Epithelial cell of esophagus (primary cell): Measurements from ENCODE around the gene GJD2.

Experiments
- DNase-seq: peaks from one replicate; pipeline ENCODE4 v3.0.0; 2010; ENCODE audit warnings: low read depth
- H3K4me3 ChIP-seq: 2 replicates; pipeline ENCODE4 v1.5.1; 2011; ENCODE audit warnings: mild to moderate bottlenecking, low read length, control low read depth
- TF ChIP-seq, protein P1 (sequence below): IDR thresholded peaks from 2 replicates; pipeline ENCODE4 v1.5.1; 2011; ENCODE audit warnings: low read depth, mild to moderate bottlenecking, low read length, control low read depth, inconsistent platforms; ENCODE audit not compliant: insufficient read depth; ENCODE audit errors: missing control alignments

GJD2 gene

DNA sequence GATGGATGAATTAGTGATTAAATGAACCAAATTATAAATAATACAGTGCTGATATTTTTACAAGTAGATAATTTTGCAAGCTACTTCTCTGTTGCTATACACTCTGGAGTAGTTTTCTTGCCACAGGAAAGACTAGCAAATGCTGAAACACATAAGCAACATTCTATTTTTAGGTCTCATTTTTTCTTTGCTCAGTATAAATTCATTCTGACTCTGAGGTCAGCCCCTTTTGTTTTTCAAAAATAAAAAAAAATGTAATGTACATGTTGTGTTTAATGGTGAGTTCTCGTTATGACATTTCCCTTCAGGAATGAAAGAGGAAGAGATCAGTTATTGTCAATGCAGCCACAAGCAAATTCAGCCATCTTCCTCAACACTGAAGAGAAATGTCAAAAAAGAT, 24.9 kb downstream of the GJD2 start:
- TF ChIP-seq, protein P1, sequence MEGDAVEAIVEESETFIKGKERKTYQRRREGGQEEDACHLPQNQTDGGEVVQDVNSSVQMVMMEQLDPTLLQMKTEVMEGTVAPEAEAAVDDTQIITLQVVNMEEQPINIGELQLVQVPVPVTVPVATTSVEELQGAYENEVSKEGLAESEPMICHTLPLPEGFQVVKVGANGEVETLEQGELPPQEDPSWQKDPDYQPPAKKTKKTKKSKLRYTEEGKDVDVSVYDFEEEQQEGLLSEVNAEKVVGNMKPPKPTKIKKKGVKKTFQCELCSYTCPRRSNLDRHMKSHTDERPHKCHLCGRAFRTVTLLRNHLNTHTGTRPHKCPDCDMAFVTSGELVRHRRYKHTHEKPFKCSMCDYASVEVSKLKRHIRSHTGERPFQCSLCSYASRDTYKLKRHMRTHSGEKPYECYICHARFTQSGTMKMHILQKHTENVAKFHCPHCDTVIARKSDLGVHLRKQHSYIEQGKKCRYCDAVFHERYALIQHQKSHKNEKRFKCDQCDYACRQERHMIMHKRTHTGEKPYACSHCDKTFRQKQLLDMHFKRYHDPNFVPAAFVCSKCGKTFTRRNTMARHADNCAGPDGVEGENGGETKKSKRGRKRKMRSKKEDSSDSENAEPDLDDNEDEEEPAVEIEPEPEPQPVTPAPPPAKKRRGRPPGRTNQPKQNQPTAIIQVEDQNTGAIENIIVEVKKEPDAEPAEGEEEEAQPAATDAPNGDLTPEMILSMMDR, result no peak
- H3K4me3 ChIP-seq, result no peak overlapping the region
- no peak for DNase-seq

DNA sequence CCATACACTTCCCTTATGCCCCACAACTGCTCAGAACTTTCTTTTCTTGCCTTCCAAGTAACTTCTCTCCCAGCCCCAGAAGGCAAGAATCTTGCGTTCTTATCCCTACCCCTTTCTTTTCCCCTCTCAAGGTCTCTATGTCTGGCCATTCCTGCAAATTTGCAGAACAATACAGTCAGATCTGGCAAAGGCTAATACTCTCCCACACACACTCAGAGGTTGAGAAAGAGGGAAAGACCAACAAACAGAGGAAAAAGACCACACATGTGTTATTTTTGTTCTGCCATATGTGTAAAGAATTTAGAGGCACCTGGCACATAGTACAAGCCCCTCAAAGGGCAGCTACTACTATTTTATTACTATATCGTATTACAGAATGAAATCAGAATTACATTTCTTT, 25.7 kb downstream of the GJD2 start:
- no peak overlapping the region for H3K4me3 ChIP-seq
- TF ChIP-seq, protein P1, result no peak
- DNase-seq, result no peak

DNA sequence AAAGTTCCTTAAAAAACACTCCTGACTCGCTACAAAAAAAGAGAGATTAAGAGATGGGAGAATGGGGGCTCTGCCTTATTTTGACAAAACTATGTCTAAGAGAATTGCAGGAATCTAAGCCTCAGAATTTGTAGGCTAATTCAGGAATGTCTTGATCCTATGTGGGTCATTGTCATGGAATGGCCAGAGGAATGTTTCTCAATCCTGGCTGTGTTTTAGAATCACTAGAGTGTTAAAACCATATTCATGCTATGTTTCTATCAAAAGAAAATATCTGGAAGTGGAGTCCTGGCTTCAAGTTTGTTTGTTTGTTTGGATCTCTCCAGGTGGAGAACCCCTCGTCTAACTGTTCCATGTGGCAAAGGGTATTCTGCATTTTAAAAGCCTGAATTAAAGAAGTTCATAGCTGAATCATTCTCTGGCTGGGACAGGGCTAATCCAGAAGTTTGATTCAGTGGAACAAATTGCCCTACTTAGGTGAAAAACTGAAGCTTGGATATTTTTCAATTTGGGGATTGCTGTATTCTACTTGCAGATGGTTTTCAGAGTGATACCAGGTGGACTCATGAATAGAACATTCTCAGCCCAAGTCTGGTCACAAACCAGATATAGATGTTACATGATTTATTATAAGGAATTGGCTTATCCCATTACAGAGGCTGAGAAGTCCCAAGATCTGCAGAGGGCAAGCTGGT, 28.2 kb downstream of the GJD2 start:
- H3K4me3 ChIP-seq, result no peak overlapping the region
- no peak for DNase-seq
- TF ChIP-seq, protein P1, result no peak

DNA sequence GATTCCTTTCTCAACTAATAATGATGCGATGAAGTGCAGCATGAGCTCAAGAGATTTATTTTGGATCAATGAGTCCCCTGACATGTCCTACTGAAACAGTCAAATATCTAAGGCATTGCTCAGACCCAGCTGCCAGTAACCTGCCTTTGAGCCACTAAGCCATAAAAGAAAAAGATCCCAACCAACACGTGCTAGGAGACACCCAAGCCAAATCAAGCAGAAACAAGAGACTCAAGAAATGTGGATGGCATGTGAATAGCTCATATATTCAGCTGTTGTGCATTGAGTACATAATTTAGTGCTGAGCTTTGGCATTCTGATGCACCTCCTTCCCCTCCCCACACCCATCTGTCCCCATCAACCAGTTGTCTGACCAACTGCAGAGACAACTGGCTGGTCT, 29.2 kb downstream of the GJD2 start:
- TF ChIP-seq, protein P1, result no peak
- H3K4me3 ChIP-seq, result no peak overlapping the region
- DNase-seq, result no peak

DNA sequence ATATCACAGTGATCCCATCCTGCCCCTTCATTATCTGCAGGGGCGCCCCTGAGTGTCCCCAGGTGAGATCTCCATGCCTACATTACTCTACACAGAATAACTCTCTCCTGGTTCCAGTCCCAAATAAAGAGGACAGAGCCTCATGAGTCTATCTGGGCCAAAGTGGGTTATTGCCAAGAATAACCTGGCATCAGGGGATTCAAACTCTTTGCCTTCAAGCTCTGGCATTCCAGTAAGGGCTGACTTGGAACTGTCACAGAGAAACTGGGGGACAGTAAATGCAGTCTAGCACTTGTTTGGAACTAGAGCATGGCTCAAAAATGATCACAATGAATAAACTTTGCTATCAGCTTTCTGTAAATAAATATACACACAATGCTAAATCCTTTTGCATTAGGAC, 30.3 kb downstream of the GJD2 start:
- TF ChIP-seq, protein P1, result no peak
- DNase-seq, result no peak
- H3K4me3 ChIP-seq, result no peak overlapping the region

DNA sequence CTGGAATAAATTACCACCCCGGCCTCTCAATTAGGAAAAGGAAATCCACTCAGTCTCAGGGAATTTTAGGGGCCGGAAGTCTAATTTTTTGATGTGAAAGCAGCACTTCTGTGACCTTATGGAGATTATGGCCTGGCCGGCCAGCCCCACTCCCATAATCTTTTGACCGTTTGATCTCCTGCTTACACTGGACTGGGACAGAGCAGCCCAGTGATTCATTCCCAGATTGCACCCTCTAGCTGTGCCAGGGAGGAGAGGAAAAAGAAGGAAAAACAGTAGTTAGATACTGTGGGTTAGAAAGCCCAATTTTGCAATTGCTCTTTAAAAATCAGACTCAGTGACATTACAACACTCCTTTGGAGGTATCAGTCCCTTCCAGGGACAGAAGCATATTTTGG, 32.4 kb downstream of the GJD2 start:
- no peak overlapping the region for H3K4me3 ChIP-seq
- TF ChIP-seq, protein P1, result peak; percentile 6
- peak; percentile 33 for DNase-seq

DNA sequence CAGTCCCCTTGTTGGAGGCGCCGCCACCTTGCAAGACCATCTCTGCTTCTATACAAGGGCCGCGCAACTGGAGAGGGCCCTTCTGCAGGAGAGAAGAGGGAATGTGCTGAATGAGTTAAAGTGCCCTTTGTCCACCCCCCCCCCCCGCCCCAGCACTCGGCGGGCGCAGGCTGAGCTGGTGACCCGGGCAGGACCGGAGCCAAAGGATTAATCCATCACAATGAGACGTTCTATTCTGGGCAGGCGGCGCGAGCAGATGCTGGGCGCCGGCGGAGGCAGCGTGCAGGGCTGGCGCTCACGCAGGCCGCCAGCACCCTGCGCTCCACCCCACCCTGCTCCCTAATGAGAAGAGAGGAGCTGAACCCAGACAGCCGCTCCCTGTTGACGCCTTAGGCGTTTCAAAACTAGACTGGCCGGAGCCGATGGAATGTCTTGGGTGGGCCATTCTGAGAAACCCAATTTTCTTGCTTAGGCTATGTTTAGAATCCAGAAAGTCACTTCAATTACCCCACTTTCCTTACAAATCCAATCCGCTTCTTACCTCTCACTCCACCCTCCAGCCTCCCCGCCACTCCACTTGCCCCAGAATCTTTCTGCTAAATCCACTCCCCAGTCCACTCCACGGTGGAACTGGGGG, 32.9 kb downstream of the GJD2 start:
- TF ChIP-seq, protein P1, result no peak
- H3K4me3 ChIP-seq, result no peak overlapping the region
- DNase-seq, result peak; percentile 74
